Measurements from ENCODE around the gene FLYWCH2.
"Not testable (repeated sequence)": the region's sequence is repeated elsewhere in the genome, so short reads cannot be mapped to it uniquely, and the experiment has no call there.

The FLYWCH2 gene

GRCh38 chr16:2896480-2897010 is 13.5 kb downstream of the FLYWCH2 start:
- DNase-seq (ENCODE audit: low spot score in 2 of 2) (no peak), ATAC-seq (peak; percentile 9)
- H3K4me3 Mint-ChIP-seq, result no peak overlapping the region
- H3K27ac Mint-ChIP-seq, result no peak overlapping the region
- no peaks in the 10 kb centered on the region for H3K4me1 Mint-ChIP-seq
- peaks cover 6% of the 10 kb centered on the region for H3K36me3 Mint-ChIP-seq
- no peaks in the 10 kb centered on the region for H3K9me3 Mint-ChIP-seq

- Mint-ChIP-seq H3K9me3 (no peaks in the 10 kb centered on the region), H3K4me1 (no peaks in the 10 kb centered on the region), H3K27ac (no peak overlapping the region), H3K4me3 (no peak overlapping the region), H3K36me3 (peaks cover 6% of the 10 kb centered on the region)
- DNase-seq (ENCODE audit: low spot score in 2 of 2) (no peak), ATAC-seq (peak; percentile 62)
These were observed 14.1 kb downstream of the FLYWCH2 start for GRCh38 chr16:2897110-2897509.

GRCh38 chr16:2898831-2899563 is 16.0 kb downstream of the FLYWCH2 start:
- Mint-ChIP-seq H3K4me1 (peaks cover 5% of the 10 kb centered on the region), H3K27ac (peak overlapping the region; percentile 34), H3K4me3 (no peak overlapping the region), H3K36me3 (peaks cover 6% of the 10 kb centered on the region), H3K9me3 (no peaks in the 10 kb centered on the region)
- DNase-seq (ENCODE audit: low spot score in 2 of 2), result no peak
- ATAC-seq, result no peak

- no peak overlapping the region for H3K4me3 Mint-ChIP-seq
- H3K9me3 Mint-ChIP-seq, result no peaks in the 10 kb centered on the region
- ATAC-seq (no peak), DNase-seq (ENCODE audit: low spot score in 2 of 2) (no peak)
- no peak overlapping the region for H3K27ac Mint-ChIP-seq
- peaks cover 10% of the 10 kb centered on the region for H3K36me3 Mint-ChIP-seq
- peaks cover 11% of the 10 kb centered on the region for H3K4me1 Mint-ChIP-seq
These were observed 16.6 kb downstream of the FLYWCH2 start for GRCh38 chr16:2899564-2900072.

GRCh38 chr16:2900526-2901075 is 17.6 kb downstream of the FLYWCH2 start:
- no peak overlapping the region for H3K27ac Mint-ChIP-seq
- no peak for ATAC-seq
- peaks cover 15% of the 10 kb centered on the region for H3K4me1 Mint-ChIP-seq
- no peaks in the 10 kb centered on the region for H3K9me3 Mint-ChIP-seq
- H3K36me3 Mint-ChIP-seq, result peaks cover 13% of the 10 kb centered on the region
- no peak for DNase-seq (ENCODE audit: low spot score in 2 of 2)
- H3K4me3 Mint-ChIP-seq, result no peak overlapping the region

GRCh38 chr16:2902337-2903130 is 19.5 kb downstream of the FLYWCH2 start:
- ATAC-seq, result no peak
- H3K4me3 Mint-ChIP-seq, result no peak overlapping the region

GRCh38 chr16:2904100-2904921 is 21.3 kb downstream of the FLYWCH2 start:
- DNase-seq (ENCODE audit: low spot score in 2 of 2) (peak; percentile 81 to 87), ATAC-seq (peak; percentile 71)
- H3K36me3 Mint-ChIP-seq, result peaks cover 13% of the 10 kb centered on the region
- H3K4me1 Mint-ChIP-seq, result peaks cover 27% of the 10 kb centered on the region
- H3K27ac Mint-ChIP-seq, result peak overlapping the region; percentile 86
- no peaks in the 10 kb centered on the region for H3K9me3 Mint-ChIP-seq
- peak overlapping the region; percentile 94 for H3K4me3 Mint-ChIP-seq

More at GRCh38 chr16:2902337-2903130, 19.5 kb downstream of the FLYWCH2 start:
- H3K36me3 Mint-ChIP-seq, result peaks cover 13% of the 10 kb centered on the region
- no peak for DNase-seq (ENCODE audit: low spot score in 2 of 2)
- H3K4me1 Mint-ChIP-seq, result peaks cover 27% of the 10 kb centered on the region
- H3K27ac Mint-ChIP-seq, result no peak overlapping the region
- no peaks in the 10 kb centered on the region for H3K9me3 Mint-ChIP-seq

- Mint-ChIP-seq H3K27ac (peak overlapping the region; percentile 86), H3K9me3 (no peaks in the 10 kb centered on the region), H3K4me1 (peaks cover 27% of the 10 kb centered on the region), H3K36me3 (peaks cover 13% of the 10 kb centered on the region), H3K4me3 (peak overlapping the region; percentile 94)
- DNase-seq (ENCODE audit: low spot score in 2 of 2) (no peak), ATAC-seq (no peak)
These were observed 21.9 kb downstream of the FLYWCH2 start for GRCh38 chr16:2904922-2905240.

- no peaks in the 10 kb centered on the region for H3K9me3 Mint-ChIP-seq
- peak; percentile 85 for ATAC-seq
- H3K27ac Mint-ChIP-seq, result peak overlapping the region; percentile 86
- DNase-seq (ENCODE audit: low spot score in 2 of 2), result peak; percentile 89 to 99
- peak overlapping the region; percentile 94 for H3K4me3 Mint-ChIP-seq
- H3K4me1 Mint-ChIP-seq, result peaks cover 27% of the 10 kb centered on the region
- peaks cover 13% of the 10 kb centered on the region for H3K36me3 Mint-ChIP-seq
These were observed 22.4 kb downstream of the FLYWCH2 start for GRCh38 chr16:2905241-2905987.

GRCh38 chr16:2905988-2906387 is 23.0 kb downstream of the FLYWCH2 start:
- Mint-ChIP-seq H3K4me3 (peak overlapping the region; percentile 94), H3K9me3 (no peaks in the 10 kb centered on the region), H3K36me3 (peaks cover 9% of the 10 kb centered on the region), H3K27ac (no peak overlapping the region), H3K4me1 (peaks cover 27% of the 10 kb centered on the region)
- no peak for DNase-seq (ENCODE audit: low spot score in 2 of 2)
- no peak for ATAC-seq

GRCh38 chr16:2907084-2907753 is 24.2 kb downstream of the FLYWCH2 start:
- Mint-ChIP-seq H3K4me1 (peaks cover 34% of the 10 kb centered on the region), H3K4me3 (peak overlapping the region; percentile 94)
- DNase-seq (ENCODE audit: low spot score in 2 of 2), result peak in 1 of 2 donors; percentile 73
- not testable (repeated sequence) for ATAC-seq, H3K36me3 Mint-ChIP-seq, H3K27ac Mint-ChIP-seq, H3K9me3 Mint-ChIP-seq

- no peak overlapping the region for H3K27ac Mint-ChIP-seq
- no peak for ATAC-seq
- DNase-seq (ENCODE audit: low spot score in 2 of 2), result no peak
- H3K36me3 Mint-ChIP-seq, result peaks cover 32% of the 10 kb centered on the region
- H3K4me3 Mint-ChIP-seq, result peak overlapping the region; percentile 79
- no peaks in the 10 kb centered on the region for H3K9me3 Mint-ChIP-seq
- H3K4me1 Mint-ChIP-seq, result peaks cover 41% of the 10 kb centered on the region
These were observed 27.5 kb downstream of the FLYWCH2 start for GRCh38 chr16:2910441-2910969.

- H3K9me3 Mint-ChIP-seq, result no peaks in the 10 kb centered on the region
- peak within 1 kb of the TSS; percentile 79 for H3K4me3 Mint-ChIP-seq
- peak within 1 kb of the TSS; percentile 19 for H3K27ac Mint-ChIP-seq
- peaks cover 45% of the 10 kb centered on the region for H3K36me3 Mint-ChIP-seq
- peaks cover 31% of the 10 kb centered on the region for H3K4me1 Mint-ChIP-seq
- DNase-seq (ENCODE audit: low spot score in 2 of 2) (peak; percentile 98 to 100), ATAC-seq (peak; percentile 93)
These were observed 28.8 kb downstream of the FLYWCH2 start, which contains the start of gene FLYWCH1 for GRCh38 chr16:2911638-2912329. TSS of gene FLYWCH1 (plus strand) at chr16:2911931. CDS start at chr16:2929686, 17,755 bp downstream.

All from stimulated activated effector memory CD8-positive, alpha-beta T cell treated with anti-CD3 and anti-CD28 coated beads, Interleukin-12 subunit alpha, Interleukin-12 subunit beta, amount 100 ng/mL, for 72 hours (primary cell).